Thyroid gland (tissue), 4 donors: ENCODE measurements around the gene CFAP97D1.

ENCODE experiments used
- CTCF ChIP-seq, 6 experiments: fragments of 200-600 bp in 3 of 6; fragments of 450-650 bp in 3 of 6; sonication (generic) in 3 of 6; IDR thresholded peaks; one replicate each; pipeline ENCODE4 v1.5.1; 2016 to 2019; ENCODE audit warnings: antibody characterized with exemption in 6 of 6, mild to moderate bottlenecking in 2 of 6, inconsistent platforms in 1 of 6, moderate library complexity in 1 of 6
- POLR2A ChIP-seq, 2 donors: fragments of 450-650 bp; IDR thresholded peaks; one replicate each; pipeline ENCODE4 v1.6.1; 2017; ENCODE audit warnings: antibody characterized with exemption in 2 of 2, mild to moderate bottlenecking in 2 of 2, moderate library complexity in 1 of 2

DNA sequence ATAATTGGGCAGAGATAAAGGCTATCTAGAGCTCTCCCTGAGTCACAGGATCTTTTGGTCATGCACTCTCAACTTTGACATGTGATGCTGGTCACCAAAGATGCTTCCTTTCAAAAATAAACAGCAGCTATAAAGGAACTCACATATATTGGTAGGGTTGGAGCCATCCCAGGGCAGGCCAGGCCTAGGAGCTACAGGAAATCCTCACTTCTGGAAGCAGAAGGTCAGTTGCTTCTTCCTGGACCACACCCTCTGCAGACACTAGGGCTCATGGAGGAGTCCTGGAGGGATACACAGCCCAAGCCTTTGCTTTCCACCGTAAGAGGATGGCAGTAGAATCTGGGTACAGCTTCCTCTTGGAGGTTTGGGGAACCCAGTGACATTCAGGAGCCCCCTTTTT is 46.3 kb upstream of the CFAP97D1 start:
- TF ChIP-seq CTCF (IDR thresholded peaks at IDR 0.05) (no peak), POLR2A (IDR thresholded peaks at IDR 0.05) (no peak)
